B cell (primary cell): ENCODE results near the gene CADM2. TPM values are rescaled to one million over a fixed set of nuclear protein-coding genes. Genes with fewer than 3 reads are reported as not detected.

Source experiments
- ATAC-seq: fragments of 200-7000 bp; cut with Tn5 transposase; one replicate; pipeline ENCODE4 v1.10.0; 2021; ENCODE audit warnings: low read depth, mild to moderate bottlenecking, moderate number of reproducible peaks, moderate library complexity
- CTCF ChIA-PET: fragments of 350-600 bp; sonication (Branson Sonifier 250); formaldehyde crosslinking; loops from one replicate; lab custom pipeline; 2021; ENCODE audit warnings: antibody characterized with exemption, inconsistent platforms; lab: Charles Lee
- POLR2A ChIA-PET: fragments of 350-600 bp; sonication (Branson Sonifier 250); formaldehyde crosslinking; loops from one replicate; lab custom pipeline; 2021; ENCODE audit warnings: antibody characterized with exemption; lab: Charles Lee
- DNase-seq: peaks from one replicate; pipeline ENCODE4 v3.0.0; 2013
- H2AFZ ChIP-seq: 2 replicates; pipeline ENCODE4 v1.6.1; 2012; ENCODE audit warnings: mild to moderate bottlenecking, low read depth, low read length; ENCODE audit not compliant: insufficient read depth, poor library complexity, severe bottlenecking
- H3K27ac ChIP-seq, 2 donors: 1 replicate in 1 of 2; 2 replicates in 1 of 2; pipeline ENCODE4 v1.5.1; 2012 to 2013; ENCODE audit warnings: low read length in 2 of 2, mild to moderate bottlenecking in 2 of 2, moderate library complexity in 1 of 2
- H3K27me3 ChIP-seq, 4 experiments: fragments of 200-600 bp in 1 of 4; sonication (generic) in 1 of 4; replicated peaks in 1 of 4; 1 replicate in 2 of 4; 2 replicates in 2 of 4; pipeline versions ENCODE4 v1.6.1 to v1.7.0; 2013 to 2016; ENCODE audit warnings: low read length in 3 of 4, mild to moderate bottlenecking in 2 of 4, mixed read lengths in 1 of 4, moderate library complexity in 1 of 4; ENCODE audit not compliant: insufficient read depth in 4 of 4, control insufficient read depth in 3 of 4; ENCODE audit errors: control extremely low read depth in 1 of 4
- H3K36me3 ChIP-seq, 2 experiments: replicated peaks in 1 of 2; 1 replicate in 1 of 2; 2 replicates in 1 of 2; pipeline versions ENCODE4 v1.6.1 to v1.7.1; 2013; ENCODE audit warnings: low read length in 1 of 2; ENCODE audit not compliant: insufficient read depth in 2 of 2, control insufficient read depth in 1 of 2; ENCODE audit errors: control extremely low read depth in 1 of 2, extremely low read depth in 1 of 2
- H3K4me1 ChIP-seq, 2 donors: fragments of 200-600 bp in 1 of 2; sonication (generic) in 1 of 2; 1 replicate in 1 of 2; 2 replicates in 1 of 2; pipeline versions ENCODE4 v1.5.1 to v1.6.1; 2013 to 2017; ENCODE audit warnings: low read length in 2 of 2; ENCODE audit not compliant: control insufficient read depth in 2 of 2, insufficient read depth in 2 of 2
- H3K4me2 ChIP-seq: replicated peaks from 2 replicates; pipeline ENCODE3; 2012; ENCODE audit warnings: mild to moderate bottlenecking, low read depth, low read length; ENCODE audit not compliant: poor library complexity, severe bottlenecking
- H3K4me3 ChIP-seq, 5 experiments: fragments of 200-600 bp in 1 of 5; sonication (generic) in 1 of 5; 1 replicate in 3 of 5; 2 replicates in 2 of 5; pipeline versions ENCODE4 v1.5.1 to v1.7.0; 2011 to 2016; ENCODE audit warnings: low read length in 4 of 5, mild to moderate bottlenecking in 4 of 5, low read depth in 2 of 5, control low read depth in 1 of 5, moderate library complexity in 1 of 5; ENCODE audit not compliant: insufficient read depth in 1 of 5; ENCODE audit errors: control extremely low read depth in 1 of 5, extremely low read depth in 1 of 5
- H3K79me2 ChIP-seq: fragments of 200-600 bp; sonication (generic); one replicate; pipeline ENCODE4 v1.6.0; 2016; ENCODE audit warnings: low read length; ENCODE audit not compliant: control insufficient read depth, insufficient read depth
- H3K9ac ChIP-seq: fragments of 200-600 bp; sonication (generic); 2 replicates; pipeline ENCODE4 v1.6.1; 2017; ENCODE audit warnings: mild to moderate bottlenecking, low read length, moderate library complexity
- H3K9me3 ChIP-seq, 3 donors: one replicate each; pipeline versions ENCODE4 v1.6.1 to v1.7.1; 2013; ENCODE audit warnings: low read length in 2 of 3; ENCODE audit not compliant: control insufficient read depth in 2 of 3, insufficient read depth in 1 of 3; ENCODE audit errors: control extremely low read depth in 1 of 3
- H4K20me1 ChIP-seq: 2 replicates; pipeline ENCODE4 v1.6.0; 2012; ENCODE audit warnings: mild to moderate bottlenecking, low read length; ENCODE audit not compliant: insufficient read depth, control insufficient read depth, poor library complexity, severe bottlenecking
- H3K27ac Mint-ChIP-seq: one replicate; pipeline ENCODE4 v1.8.0; 2021; ENCODE audit warnings: mixed read lengths
- H3K27me3 Mint-ChIP-seq: one replicate; pipeline ENCODE4 v1.8.0; 2021; ENCODE audit warnings: mixed read lengths
- H3K4me1 Mint-ChIP-seq: one replicate; pipeline ENCODE4 v1.8.0; 2021; ENCODE audit warnings: mixed read lengths
- H3K4me3 Mint-ChIP-seq: one replicate; pipeline ENCODE4 v1.8.0; 2021; ENCODE audit warnings: mixed read lengths
- H3K9me3 Mint-ChIP-seq: one replicate; pipeline ENCODE4 v1.8.0; 2022; ENCODE audit warnings: mixed read lengths; ENCODE audit not compliant: insufficient read depth
- CTCF ChIP-seq: fragments of 200-600 bp; IDR thresholded peaks from one replicate; pipeline ENCODE4 v1.8.0; 2022; ENCODE audit warnings: antibody characterized with exemption, mild to moderate bottlenecking
- EZH2 ChIP-seq: IDR thresholded peaks from 2 replicates; pipeline ENCODE4 v1.6.1; 2012; ENCODE audit warnings: borderline replicate concordance, low read depth, mild to moderate bottlenecking, moderate library complexity, low read length; ENCODE audit not compliant: insufficient read depth, poor library complexity, severe bottlenecking
- WGBS: methylation state at CpG from one replicate; pipeline ENCODE4 v1.1.5; 2013; ENCODE audit warnings: missing lambda C conversion rate; ENCODE audit not compliant: insufficient coverage; 5-methylcytosine and 5-hydroxymethylcytosine counted together
- intact Hi-C: fragments of 100-400 bp; cut with micrococcal nuclease; formaldehyde crosslinking; loops from one replicate; pipeline ENCODE4 v1.10.0; 2022
- polyA plus RNA-seq: library from polyadenylated mRNA; depleted of rRNA; stranded (reverse); fragments of >200 nt; gene quantifications from 2 replicates; pipeline ENCODE4 v1.2.3, GENCODE V29; 2012
- total RNA-seq, 2 donors: library from RNA; stranded (reverse); fragments of 120-200 nt in 1 of 2; gene quantifications; 1 replicate in 1 of 2; 2 replicates in 1 of 2; pipeline versions ENCODE4 v1.2.3 to v1.2.4, GENCODE V29; 2013 to 2022

Gene CADM2
- total and polyA plus RNA-seq, 2 donors (not counting 1 experiment from before 2014, with no cell fraction given) = 0.10 to 0.37 TPM

GRCh38 chr3:85877631-85878030, 918.8 kb downstream of the CADM2 start:
- Histone ChIP-seq H3K4me1 (no peaks in the 10 kb centered on the region), H3K4me3 (no peak overlapping the region), H3K27me3 (no peaks in the 10 kb centered on the region), H3K9ac (no peak overlapping the region), H3K27ac (no peak overlapping the region), H4K20me1 (no peaks in the 10 kb centered on the region), H3K36me3 (no peaks in the 10 kb centered on the region), H3K4me2 (no peak overlapping the region), H3K79me2 (no peaks in the 10 kb centered on the region), H3K9me3 (no peaks in the 10 kb centered on the region), H2AFZ (no peak overlapping the region)
- ChIA-PET CTCF (no interaction called here), POLR2A (no interaction called here)
- intact Hi-C loops = no loop called here
- no peak overlapping the region for H3K4me3 Mint-ChIP-seq
- H3K27me3 Mint-ChIP-seq = no peaks in the 10 kb centered on the region
- peaks cover 2% of the 10 kb centered on the region for H3K9me3 Mint-ChIP-seq
- no peak for DNase-seq
- no peak overlapping the region for H3K27ac Mint-ChIP-seq
- H3K4me1 Mint-ChIP-seq = no peaks in the 10 kb centered on the region
- TF ChIP-seq EZH2 (no peak), CTCF (no peak)
- ATAC-seq = no peak

GRCh38 chr3:85881833-85882393, 923.1 kb downstream of the CADM2 start:
- DNase-seq (no peak), ATAC-seq (no peak)
- Histone ChIP-seq H3K9ac (no peak overlapping the region), H3K36me3 (no peaks in the 10 kb centered on the region), H3K4me3 (no peak overlapping the region), H3K4me2 (no peak overlapping the region), H3K79me2 (no peaks in the 10 kb centered on the region), H3K27me3 (no peaks in the 10 kb centered on the region), H3K9me3 (no peaks in the 10 kb centered on the region), H2AFZ (no peak overlapping the region), H4K20me1 (no peaks in the 10 kb centered on the region), H3K4me1 (no peaks in the 10 kb centered on the region), H3K27ac (no peak overlapping the region)
- POLR2A ChIA-PET = no interaction called here
- Mint-ChIP-seq H3K27ac (no peak overlapping the region), H3K9me3 (no peaks in the 10 kb centered on the region), H3K4me3 (no peak overlapping the region), H3K4me1 (no peaks in the 10 kb centered on the region), H3K27me3 (no peaks in the 10 kb centered on the region)
- CTCF ChIA-PET = no interaction called here
- WGBS = 92% methylated on average over 3 of the region's 6 CpGs
- TF ChIP-seq CTCF (no peak), EZH2 (no peak)
- intact Hi-C loops = no loop called here
